ENCODE data around the gene CLIC4.
"Not testable (repeated sequence)": the region's sequence is repeated elsewhere in the genome, so short reads cannot be mapped to it uniquely, and the experiment has no call there.

Gene CLIC4

GRCh38 chr1:24744911-24745710, at the start of gene CLIC4:
CLIC4 (plus strand) TSS chr1:24745447; CDS start chr1:24745554, 107 bp downstream.
- DNase-seq = peak; percentile 100

- DNase-seq = no peak
Observed at GRCh38 chr1:24696041-24696755, 49.0 kb upstream of the CLIC4 start.

DNA sequence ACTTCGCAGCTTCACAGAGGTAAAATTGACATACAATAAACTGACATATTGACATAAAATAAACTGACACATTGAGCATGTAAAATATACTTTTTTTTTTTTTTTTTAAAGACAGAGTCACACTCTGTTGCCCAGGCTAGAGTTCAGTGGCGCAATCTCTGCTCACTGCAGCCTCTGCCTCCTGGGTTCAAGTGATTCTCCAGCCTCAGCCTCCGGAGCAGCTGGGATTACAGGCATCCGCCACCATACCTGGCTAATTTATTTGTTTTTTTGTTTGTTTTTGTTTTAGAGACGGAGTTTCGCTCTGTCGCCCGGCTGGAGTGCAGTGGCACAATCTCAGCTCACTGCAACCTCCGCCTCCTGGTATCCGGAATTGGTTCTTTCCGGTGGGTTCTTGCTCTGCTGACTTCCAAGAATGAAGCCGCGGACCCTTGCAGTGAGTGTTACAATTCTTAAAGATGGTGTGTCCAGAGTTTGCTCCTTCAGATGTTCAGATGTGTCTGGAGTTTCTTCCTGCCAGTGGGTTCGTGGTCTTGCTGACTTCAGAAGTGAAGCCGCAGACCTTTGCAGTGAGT, 48.4 kb upstream of the CLIC4 start:
- DNase-seq = no peak

- DNase-seq = not testable (repeated sequence)
Observed at GRCh38 chr1:24697453-24698001, 47.7 kb upstream of the CLIC4 start.

DNA sequence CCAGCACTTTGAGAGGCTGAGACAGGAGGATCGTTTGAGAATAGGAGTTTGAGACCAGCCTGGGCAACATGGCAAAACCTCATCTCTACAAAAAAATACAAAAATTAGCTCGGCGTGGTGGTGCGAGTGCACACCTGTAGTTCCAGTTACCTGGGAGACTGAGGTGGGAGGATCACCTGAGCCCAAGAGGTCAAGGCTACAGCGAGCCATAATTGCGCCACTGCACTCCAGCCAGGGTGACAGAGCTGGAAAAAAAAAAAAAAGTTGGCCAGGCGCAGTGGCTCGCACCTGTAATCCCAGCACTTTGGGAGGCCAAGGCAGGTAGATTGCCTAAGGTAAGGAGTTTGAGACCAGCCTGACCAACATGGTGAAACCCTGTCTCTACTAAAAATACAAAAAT, 46.9 kb upstream of the CLIC4 start:
- not testable (repeated sequence) for DNase-seq

DNA sequence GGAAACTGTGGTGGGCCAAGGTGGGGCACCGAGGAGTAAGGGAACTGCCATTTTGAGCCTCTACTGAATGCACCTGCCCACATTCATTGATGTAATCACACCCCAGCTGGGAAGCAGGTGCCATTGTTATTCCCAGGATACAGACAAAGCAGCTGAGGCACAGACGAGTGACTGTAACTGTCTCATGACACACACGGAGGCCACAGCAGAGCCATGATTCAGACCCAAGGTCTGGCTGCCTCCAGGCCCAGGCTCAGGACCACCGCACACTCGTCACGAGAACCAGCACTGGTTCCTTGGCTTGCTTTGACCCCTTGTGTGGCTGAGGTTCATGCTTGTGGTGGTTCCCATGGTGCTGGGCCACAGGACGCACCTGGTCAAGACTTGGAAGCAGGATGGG, 45.6 kb upstream of the CLIC4 start:
- no peak for DNase-seq

- DNase-seq = peak; percentile 73
Observed at GRCh38 chr1:24702511-24703293, 42.5 kb upstream of the CLIC4 start.

GRCh38 chr1:24704411-24705259, 40.6 kb upstream of the CLIC4 start:
- no peak for DNase-seq

- DNase-seq = peak; percentile 82
Observed at GRCh38 chr1:24705260-24706073, 39.8 kb upstream of the CLIC4 start.

- DNase-seq = not testable (repeated sequence)
Observed at GRCh38 chr1:24706074-24706389, 39.2 kb upstream of the CLIC4 start.

DNA sequence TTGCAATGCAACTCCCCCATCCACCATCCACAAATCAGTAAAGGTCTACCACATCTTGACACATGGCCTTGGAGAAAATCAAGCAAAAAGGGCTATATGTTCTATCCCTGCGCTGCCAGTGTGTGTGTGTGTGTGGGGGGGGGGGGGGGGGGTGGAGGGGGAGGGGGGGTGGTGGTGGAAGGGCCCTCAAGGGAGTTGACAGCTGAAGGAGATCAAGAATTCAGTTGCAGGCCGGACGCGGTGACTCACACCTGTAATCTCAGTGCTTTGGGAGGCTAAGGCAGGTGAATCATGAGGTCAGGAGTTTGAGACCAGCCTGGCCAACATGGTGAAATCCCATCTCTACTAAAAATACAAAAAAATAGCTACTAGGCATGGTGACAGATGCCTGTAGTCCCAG, 37.6 kb upstream of the CLIC4 start:
- DNase-seq = no peak

- no peak for DNase-seq
Observed at GRCh38 chr1:24708938-24709337, 36.3 kb upstream of the CLIC4 start.

GRCh38 chr1:24709791-24710441, 35.3 kb upstream of the CLIC4 start:
- no peak for DNase-seq

DNA sequence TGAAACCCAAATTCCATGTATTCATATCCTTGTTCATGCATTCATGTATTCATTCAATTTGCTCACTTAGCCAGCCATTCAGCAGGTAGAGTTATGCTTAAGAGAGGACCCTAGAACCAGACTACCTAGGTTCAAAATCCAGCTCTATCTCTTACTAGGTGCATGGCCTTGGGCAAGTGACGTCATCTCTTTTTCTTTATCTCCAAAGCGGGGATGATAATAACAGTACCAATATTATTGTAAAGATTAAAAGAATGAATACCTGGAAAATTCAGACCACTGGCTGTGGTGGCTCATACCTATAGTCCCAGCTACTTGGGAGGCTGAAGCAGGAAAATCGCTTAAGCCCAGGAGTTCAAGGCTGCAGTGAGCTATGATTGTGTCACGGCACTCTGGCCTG, 33.9 kb upstream of the CLIC4 start:
- no peak for DNase-seq

DNA sequence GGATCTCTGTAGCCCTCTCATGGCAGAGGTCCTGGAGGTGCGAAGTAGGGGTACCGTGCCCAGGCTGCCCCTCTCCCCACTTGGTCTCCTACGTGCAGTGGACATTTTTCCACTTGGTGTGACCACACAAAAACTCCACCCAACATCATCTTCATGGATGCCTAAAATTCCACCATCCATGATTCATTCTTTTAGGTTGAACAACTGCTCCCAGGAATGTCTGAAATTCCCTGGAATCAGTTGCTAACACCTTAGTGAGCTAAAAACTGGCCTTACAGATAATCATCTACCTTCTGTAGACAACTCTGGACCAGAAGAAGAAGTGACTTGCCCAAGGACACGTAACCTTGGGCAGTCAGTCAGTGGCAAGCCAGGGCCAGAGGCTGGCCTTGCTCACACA, 32.1 kb upstream of the CLIC4 start:
- DNase-seq = no peak

GRCh38 chr1:24713736-24714135, 31.5 kb upstream of the CLIC4 start:
- no peak for DNase-seq

DNA sequence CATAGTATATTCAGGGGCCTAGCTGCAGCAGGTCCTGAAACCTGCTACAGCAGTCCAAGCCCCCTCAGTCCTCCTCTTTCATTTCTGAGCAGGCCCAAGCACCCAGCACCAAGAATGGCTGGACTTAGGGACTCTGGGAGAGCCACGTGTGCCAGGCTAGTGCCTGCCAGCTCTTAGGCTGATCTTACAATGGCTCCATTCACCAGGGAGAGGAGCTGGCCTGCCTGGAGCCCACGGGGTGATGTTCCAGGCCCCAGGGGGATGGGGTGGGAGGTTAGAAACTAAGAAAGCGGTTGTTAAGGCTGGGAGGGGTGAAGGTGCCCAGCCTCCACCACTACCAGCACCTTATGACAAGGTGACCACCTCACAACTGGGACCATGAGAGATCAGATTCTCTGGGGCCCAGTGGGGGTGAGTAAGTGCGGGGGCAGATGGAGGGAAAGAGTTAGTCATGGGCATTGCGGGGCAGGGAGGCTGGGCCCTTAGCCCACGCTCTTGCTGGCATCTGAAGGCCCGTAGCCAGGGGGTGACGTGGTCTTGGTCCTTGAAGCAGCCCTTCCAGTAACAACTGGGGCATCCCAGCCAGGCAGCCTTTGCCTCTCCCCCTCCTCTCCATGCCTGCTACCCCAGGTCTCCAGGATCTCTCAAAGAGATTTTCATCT, 30.3 kb upstream of the CLIC4 start:
- no peak for DNase-seq

DNA sequence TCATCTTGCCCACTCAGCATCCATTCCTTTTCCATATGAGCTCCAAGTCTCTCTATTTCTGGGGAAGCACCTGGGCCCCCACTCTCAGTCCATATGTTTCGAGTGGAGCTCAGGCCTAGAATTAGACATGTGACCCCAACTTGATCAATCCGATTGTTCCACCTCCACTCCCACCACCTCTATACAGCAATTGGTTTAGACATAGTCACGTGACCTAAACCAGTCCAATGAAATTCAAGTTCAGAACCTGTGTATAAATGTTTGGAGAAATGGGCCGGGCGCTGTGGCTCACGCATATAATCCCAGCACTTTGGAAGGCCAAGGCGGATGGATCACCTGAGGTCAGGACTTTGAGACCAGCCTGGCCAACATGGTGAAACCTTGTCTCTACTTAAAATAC, 29.6 kb upstream of the CLIC4 start:
- DNase-seq = no peak

DNA sequence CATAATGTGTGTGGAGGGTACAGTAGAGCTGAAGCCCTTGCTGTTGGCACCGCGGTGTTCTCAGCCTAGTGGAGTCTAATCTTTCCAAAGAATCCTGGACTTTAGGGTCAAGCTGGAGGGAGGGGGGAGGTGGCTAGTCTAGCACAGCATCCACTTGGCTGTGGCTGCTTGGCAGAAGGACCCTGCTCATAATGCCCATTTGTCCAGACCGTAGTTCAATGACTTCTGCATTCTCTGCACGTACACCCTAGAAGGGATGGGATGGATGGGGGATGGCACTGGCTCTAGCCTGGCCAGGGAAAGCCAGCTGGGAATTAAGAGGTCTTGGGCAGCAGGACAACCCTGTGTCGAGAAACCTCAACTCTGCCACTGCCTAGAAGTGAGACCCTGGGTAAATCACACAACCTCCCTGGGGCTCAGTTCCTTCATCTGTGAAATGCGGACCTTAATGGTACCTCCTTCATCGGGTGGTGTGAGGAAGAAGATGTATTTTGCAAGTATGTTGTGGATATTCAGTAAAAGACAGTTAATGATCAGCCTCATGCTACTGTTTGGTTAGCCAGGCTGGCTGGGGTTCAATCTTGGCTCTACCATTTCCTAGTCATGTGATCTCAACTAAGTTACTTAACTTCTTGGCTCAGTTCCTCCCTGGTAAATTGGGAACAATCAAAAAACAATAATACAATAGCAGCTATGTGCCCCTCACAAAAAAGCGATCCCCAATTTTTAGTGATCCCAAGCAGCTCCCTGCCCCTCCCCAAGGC, 27.2 kb upstream of the CLIC4 start:
- no peak for DNase-seq

All from right forelimb (tissue), 1 donor.